WTC11 (cell line): ENCODE results near the gene TMED10. TPM values are rescaled to one million over a fixed set of nuclear protein-coding genes. Genes with fewer than 3 reads are reported as not detected.

ENCODE experiments used
- ATAC-seq: fragments of 200-7000 bp; cut with Tn5 transposase; 2 replicates; pipeline ENCODE4 v1.10.0; 2021; ENCODE audit warnings: mild to moderate bottlenecking, moderate library complexity
- CTCF ChIA-PET: fragments of 300-600 bp; sonication (Branson Sonifier 250); formaldehyde crosslinking; loops from one replicate; lab custom pipeline; 2021; ENCODE audit warnings: antibody characterized with exemption; lab: Charles Lee
- POLR2A ChIA-PET: fragments of 350-600 bp; sonication (Branson Sonifier 250); formaldehyde crosslinking; loops from one replicate; lab custom pipeline; 2021; ENCODE audit warnings: antibody characterized with exemption; lab: Charles Lee
- DNase-seq: peaks from one replicate; pipeline ENCODE4 v3.0.0; 2021; ENCODE audit warnings: low spot score
- H3K27ac Mint-ChIP-seq: 2 replicates; pipeline ENCODE4 v1.8.0; 2021; ENCODE audit warnings: mixed read lengths
- H3K27me3 Mint-ChIP-seq: 2 replicates; pipeline ENCODE4 v1.8.0; 2021; ENCODE audit warnings: low read depth, mild to moderate bottlenecking, moderate library complexity, mixed read lengths
- H3K36me3 Mint-ChIP-seq: 2 replicates; pipeline ENCODE4 v1.8.0; 2021; ENCODE audit warnings: mixed read lengths
- H3K4me1 Mint-ChIP-seq: 2 replicates; pipeline ENCODE4 v1.8.0; 2022; ENCODE audit warnings: mixed read lengths
- H3K4me3 Mint-ChIP-seq: 2 replicates; pipeline ENCODE4 v1.8.0; 2021; ENCODE audit warnings: mild to moderate bottlenecking, moderate library complexity, mixed read lengths
- H3K9me3 Mint-ChIP-seq: 2 replicates; pipeline ENCODE4 v1.8.0; 2021; ENCODE audit warnings: mixed read lengths
- ATF1 ChIP-seq: sonication (generic); formaldehyde crosslinking; IDR thresholded peaks from 2 replicates; pipeline ENCODE4 v1.8.1; 2023; ENCODE audit warnings: mild to moderate bottlenecking, moderate library complexity, missing genetic modification reagents
- ATF6 ChIP-seq: sonication (generic); formaldehyde crosslinking; IDR thresholded peaks from 2 replicates; pipeline ENCODE4 v1.8.1; 2023; ENCODE audit warnings: mild to moderate bottlenecking, missing genetic modification reagents
- E2F4 ChIP-seq: sonication (generic); formaldehyde crosslinking; IDR thresholded peaks from 2 replicates; pipeline ENCODE4 v1.8.1; 2022; ENCODE audit warnings: low read depth, mild to moderate bottlenecking, moderate library complexity, missing genetic modification reagents, borderline replicate concordance
- EMX1 ChIP-seq: fragments of 250-450 bp; sonication (Bioruptor Pico); IDR thresholded peaks from 2 replicates; pipeline ENCODE4 v1.8.0; 2021; ENCODE audit warnings: mild to moderate bottlenecking
- ETV6 ChIP-seq: sonication (generic); formaldehyde crosslinking; IDR thresholded peaks from 2 replicates; pipeline ENCODE4 v1.8.1; 2022; ENCODE audit warnings: mild to moderate bottlenecking, missing genetic modification reagents
- FOXK1 ChIP-seq: sonication (generic); formaldehyde crosslinking; IDR thresholded peaks from 2 replicates; pipeline ENCODE4 v1.8.0; 2022; ENCODE audit warnings: mild to moderate bottlenecking, moderate library complexity, missing genetic modification reagents
- HMGA2 ChIP-seq: fragments of 250-450 bp; sonication (Bioruptor Pico); IDR thresholded peaks from 2 replicates; pipeline ENCODE4 v1.4.0; 2021; ENCODE audit warnings: mild to moderate bottlenecking, moderate library complexity
- HMGXB4 ChIP-seq: sonication (generic); formaldehyde crosslinking; IDR thresholded peaks from 2 replicates; pipeline ENCODE4 v1.8.1; 2023; ENCODE audit warnings: mild to moderate bottlenecking, moderate library complexity, missing genetic modification reagents
- IRF1 ChIP-seq: sonication (generic); formaldehyde crosslinking; IDR thresholded peaks from 2 replicates; pipeline ENCODE4 v1.8.0; 2023; ENCODE audit warnings: missing genetic modification reagents
- JUN ChIP-seq: sonication (generic); formaldehyde crosslinking; IDR thresholded peaks from 2 replicates; pipeline ENCODE4 v1.8.0; 2023; ENCODE audit warnings: mild to moderate bottlenecking, missing genetic modification reagents
- TCF7 ChIP-seq: sonication (generic); formaldehyde crosslinking; IDR thresholded peaks from 2 replicates; pipeline ENCODE4 v1.8.0; 2022; ENCODE audit warnings: mild to moderate bottlenecking, low read depth, missing genetic modification reagents, moderate library complexity
- TEAD4 ChIP-seq: sonication (generic); formaldehyde crosslinking; IDR thresholded peaks from 2 replicates; pipeline ENCODE4 v1.8.0; 2022; ENCODE audit warnings: mild to moderate bottlenecking, missing genetic modification reagents
- USF2 ChIP-seq: sonication (generic); formaldehyde crosslinking; IDR thresholded peaks from 2 replicates; pipeline ENCODE4 v1.8.1; 2023; ENCODE audit warnings: mild to moderate bottlenecking, missing genetic modification reagents, moderate library complexity
- ZBTB43 ChIP-seq: sonication (generic); formaldehyde crosslinking; IDR thresholded peaks from 2 replicates; pipeline ENCODE4 v1.8.1; 2023; ENCODE audit warnings: mild to moderate bottlenecking, missing genetic modification reagents
- ZNF121 ChIP-seq: sonication (generic); formaldehyde crosslinking; IDR thresholded peaks from 2 replicates; pipeline ENCODE4 v1.8.0; 2023; ENCODE audit warnings: missing genetic modification reagents
- ZNF396 ChIP-seq: fragments of 250-450 bp; sonication (Bioruptor Pico); IDR thresholded peaks from 2 replicates; pipeline ENCODE4 v1.8.0; 2021; ENCODE audit warnings: mild to moderate bottlenecking, moderate library complexity, borderline replicate concordance
- ZNF416 ChIP-seq: fragments of 250-450 bp; sonication (Bioruptor Pico); IDR thresholded peaks from 2 replicates; pipeline ENCODE4 v1.9.0; 2021; ENCODE audit warnings: mild to moderate bottlenecking, inconsistent platforms
- ZNF423 ChIP-seq: fragments of 250-450 bp; sonication (Bioruptor Pico); IDR thresholded peaks from 2 replicates; pipeline ENCODE4 v2.1.2; 2022; ENCODE audit warnings: mild to moderate bottlenecking, moderate library complexity
- ZNF512 ChIP-seq: sonication (generic); formaldehyde crosslinking; IDR thresholded peaks from 2 replicates; pipeline ENCODE4 v1.8.1; 2022; ENCODE audit warnings: missing genetic modification reagents, borderline replicate concordance
- ZNF671 ChIP-seq: fragments of 250-450 bp; sonication (Bioruptor Pico); IDR thresholded peaks from 2 replicates; pipeline ENCODE4 v1.8.0; 2021; ENCODE audit warnings: mild to moderate bottlenecking
- total RNA-seq: library from RNA; stranded (reverse); gene quantifications from 3 replicates; pipeline ENCODE4 v1.2.3, GENCODE V29; 2021

The TMED10 gene
- total RNA-seq, 1 experiment from 2014 or later, result 234 TPM

- TF ChIP-seq ATF6 (CRISPR knock-in tag) (no peak), ZNF423 (CRISPR knock-in tag) (no peak), HMGXB4 (CRISPR knock-in tag) (no peak), IRF1 (CRISPR knock-in tag) (no peak), HMGA2 (no peak), ZNF396 (no peak), TCF7 (CRISPR knock-in tag) (no peak)
Observed at GRCh38 chr14:75174066-75174465, 2.3 kb downstream of the TMED10 start (continued).

GRCh38 chr14:75170772-75171171 is 5.6 kb downstream of the TMED10 start:
- no peaks in the 10 kb centered on the region for H3K36me3 Mint-ChIP-seq
- no peak overlapping the region for H3K4me3 Mint-ChIP-seq
- DNase-seq (no peak), ATAC-seq (no peak)
- H3K9me3 Mint-ChIP-seq, result no peaks in the 10 kb centered on the region
- POLR2A ChIA-PET, result no interaction called here
- H3K4me1 Mint-ChIP-seq, result peaks cover 28% of the 10 kb centered on the region
- H3K27ac Mint-ChIP-seq, result no peak overlapping the region
- CTCF ChIA-PET, result no interaction called here
- no peaks in the 10 kb centered on the region for H3K27me3 Mint-ChIP-seq
- TF ChIP-seq ZNF121 (CRISPR knock-in tag) (no peak), E2F4 (no peak), ZBTB43 (CRISPR knock-in tag) (no peak), IRF1 (CRISPR knock-in tag) (no peak), ATF1 (CRISPR knock-in tag) (no peak), ZNF671 (CRISPR knock-in tag) (no peak), HMGXB4 (CRISPR knock-in tag) (no peak), TEAD4 (CRISPR knock-in tag) (no peak), USF2 (CRISPR knock-in tag) (no peak), JUN (CRISPR knock-in tag) (no peak), FOXK1 (CRISPR knock-in tag) (no peak), ZNF416 (CRISPR knock-in tag) (no peak), ETV6 (CRISPR knock-in tag) (no peak), EMX1 (CRISPR knock-in tag) (no peak), ZNF512 (CRISPR knock-in tag) (no peak)
